OCI-LY1 (cell line): Measurements from ENCODE around the gene PMPCB.

Experiments used
- H2AFZ ChIP-seq: fragments of 200-600 bp; sonication (generic), shearing (Covaris generic); 2 replicates; pipeline ENCODE4 v1.6.0; 2014; ENCODE audit warnings: antibody characterized with exemption, mild to moderate bottlenecking, low read length
- H3F3A ChIP-seq: fragments of 200-600 bp; sonication (generic), shearing (Covaris generic); 2 replicates; pipeline ENCODE4 v1.6.0; 2014; ENCODE audit warnings: mild to moderate bottlenecking, antibody characterized with exemption, low read length, moderate library complexity; ENCODE audit not compliant: insufficient read depth
- H3K27ac ChIP-seq: fragments of 200-600 bp; sonication (generic); 2 replicates; pipeline ENCODE4 v1.5.1; 2014; ENCODE audit warnings: low read length, mixed run types, mild to moderate bottlenecking, low read depth; ENCODE audit not compliant: poor library complexity, severe bottlenecking
- H3K27me3 ChIP-seq: fragments of 200-600 bp; sonication (generic); 2 replicates; pipeline ENCODE4 v1.6.0; 2014; ENCODE audit warnings: antibody characterized with exemption, mild to moderate bottlenecking, low read length, moderate library complexity; ENCODE audit not compliant: insufficient read depth
- H3K36me3 ChIP-seq: fragments of 200-600 bp; sonication (generic); 2 replicates; pipeline ENCODE4 v1.6.1; 2014; ENCODE audit warnings: mild to moderate bottlenecking, antibody characterized with exemption, low read length, moderate library complexity, mixed read lengths; ENCODE audit not compliant: insufficient read depth
- H3K4me1 ChIP-seq: fragments of 200-600 bp; sonication (generic); 2 replicates; pipeline ENCODE4 v1.5.1; 2014; ENCODE audit warnings: mild to moderate bottlenecking, low read length, moderate library complexity; ENCODE audit not compliant: insufficient read depth, severe bottlenecking
- H3K4me2 ChIP-seq: fragments of 200-600 bp; sonication (generic), shearing (Covaris generic); 2 replicates; pipeline ENCODE4 v1.6.1; 2014; ENCODE audit warnings: low read length
- H3K4me3 ChIP-seq: fragments of 200-600 bp; sonication (generic); 2 replicates; pipeline ENCODE4 v1.5.1; 2014; ENCODE audit warnings: low read length, low read depth, mild to moderate bottlenecking, mixed read lengths; ENCODE audit not compliant: poor library complexity, severe bottlenecking
- H3K79me2 ChIP-seq: fragments of 200-600 bp; shearing (Covaris generic); 2 replicates; pipeline ENCODE4 v1.6.1; 2016; ENCODE audit warnings: mixed run types, low read length, mixed read lengths; ENCODE audit not compliant: insufficient read depth
- H3K9ac ChIP-seq: fragments of 200-600 bp; sonication (generic), shearing (Covaris generic); 2 replicates; pipeline ENCODE4 v1.6.1; 2014; ENCODE audit warnings: mild to moderate bottlenecking, low read length, mixed read lengths
- H3K9me2 ChIP-seq: fragments of 200-600 bp; sonication (generic), shearing (Covaris generic); 2 replicates; pipeline ENCODE4 v1.6.1; 2014; ENCODE audit warnings: low read depth, mild to moderate bottlenecking, low read length, mixed read lengths
- H3K9me3 ChIP-seq: fragments of 200-600 bp; shearing (Covaris generic); 2 replicates; pipeline ENCODE4 v1.6.1; 2014; ENCODE audit warnings: low read length, mixed read lengths
- H4K20me1 ChIP-seq: fragments of 200-600 bp; sonication (generic), shearing (Covaris generic); 2 replicates; pipeline ENCODE4 v1.6.0; 2016; ENCODE audit warnings: mild to moderate bottlenecking, low read length; ENCODE audit not compliant: insufficient read depth
- CTCF ChIP-seq: fragments of 200-600 bp; sonication (generic), shearing (Covaris generic); IDR thresholded peaks from 2 replicates; pipeline ENCODE4 v1.5.1; 2017; ENCODE audit warnings: mild to moderate bottlenecking, antibody characterized with exemption, low read length, moderate library complexity, mixed read lengths
- EZH2 ChIP-seq: fragments of 200-600 bp; sonication (generic), shearing (Covaris generic); IDR thresholded peaks from 2 replicates; pipeline ENCODE4 v1.8.0; 2017; ENCODE audit warnings: borderline replicate concordance, mixed run types, mild to moderate bottlenecking, antibody characterized with exemption, low read length, moderate library complexity, mixed read lengths

The PMPCB gene

GRCh38 chr7:103344453-103345149 is 47.4 kb downstream of the PMPCB start, which contains the start of gene DNAJC2:
DNAJC2 (minus strand) TSS chr7:103344767; CDS start chr7:103344622, 145 bp downstream.
- H3K4me2 ChIP-seq, result peak within 1 kb of the TSS; percentile 80
- H3K27me3 ChIP-seq, result no peaks in the 10 kb centered on the region
- no peaks in the 10 kb centered on the region for H3K9me2 ChIP-seq
- H3K79me2 ChIP-seq, result peaks cover 76% of the 10 kb centered on the region
- no peaks in the 10 kb centered on the region for H4K20me1 ChIP-seq
- TF ChIP-seq EZH2 (no peak), CTCF (no peak)
- H3K4me1 ChIP-seq, result peaks cover 39% of the 10 kb centered on the region
- no peaks in the 10 kb centered on the region for H3F3A ChIP-seq
- H3K36me3 ChIP-seq, result peaks cover 24% of the 10 kb centered on the region
- H3K9me3 ChIP-seq, result no peaks in the 10 kb centered on the region
- H3K4me3 ChIP-seq, result peak within 1 kb of the TSS; percentile 70
- H3K27ac ChIP-seq, result peak within 1 kb of the TSS; percentile 50
- H3K9ac ChIP-seq, result peak within 1 kb of the TSS; percentile 76
- peak within 1 kb of the TSS; percentile 98 for H2AFZ ChIP-seq

GRCh38 chr7:103346396-103346795 is 49.2 kb downstream of the PMPCB start:
- Histone ChIP-seq H3F3A (no peaks in the 10 kb centered on the region), H3K9me2 (no peaks in the 10 kb centered on the region), H3K4me3 (peak overlapping the region; percentile 76), H3K27ac (peak overlapping the region; percentile 85), H3K9ac (no peak overlapping the region), H4K20me1 (peaks cover 4% of the 10 kb centered on the region; the same call in 1 of the 2 replicates), H3K4me2 (peak overlapping the region; percentile 77), H3K9me3 (no peaks in the 10 kb centered on the region), H3K36me3 (peaks cover 22% of the 10 kb centered on the region), H2AFZ (peak overlapping the region; percentile 32; the same call in 1 of the 2 replicates), H3K27me3 (no peaks in the 10 kb centered on the region), H3K4me1 (peaks cover 57% of the 10 kb centered on the region), H3K79me2 (peaks cover 80% of the 10 kb centered on the region)
- TF ChIP-seq EZH2 (no peak), CTCF (no peak)

- Histone ChIP-seq H3K4me2 (peak within 1 kb of the TSS; percentile 77), H4K20me1 (peaks cover 4% of the 10 kb centered on the region; the same call in 1 of the 2 replicates), H2AFZ (peak within 1 kb of the TSS; percentile 32; the same call in 1 of the 2 replicates), H3K9ac (peak within 1 kb of the TSS; percentile 83), H3K27ac (peak within 1 kb of the TSS; percentile 85), H3K4me1 (peaks cover 62% of the 10 kb centered on the region), H3K9me3 (no peaks in the 10 kb centered on the region), H3K9me2 (no peaks in the 10 kb centered on the region), H3K4me3 (peak within 1 kb of the TSS; percentile 76), H3K36me3 (peaks cover 26% of the 10 kb centered on the region), H3K79me2 (peaks cover 82% of the 10 kb centered on the region), H3F3A (no peaks in the 10 kb centered on the region), H3K27me3 (no peaks in the 10 kb centered on the region)
- TF ChIP-seq EZH2 (no peak), CTCF (no peak)
These were observed 50.5 kb downstream of the PMPCB start, which contains the start of gene PSMC2 for GRCh38 chr7:103347507-103348267. PSMC2 (plus strand) TSS chr7:103347643; CDS start chr7:103347712, 69 bp downstream.
